ENCODE measurements around the gene ADGRG7. TPM values are rescaled to one million over a fixed set of nuclear protein-coding genes. Genes with fewer than 3 reads are reported as not detected.

Gene ADGRG7
- polyA plus RNA-seq, 1 donor, result not detected

GRCh38 chr3:100702082-100702979 lies 92.9 kb downstream of the ADGRG7 start:
- no peak for DNase-seq

DNA sequence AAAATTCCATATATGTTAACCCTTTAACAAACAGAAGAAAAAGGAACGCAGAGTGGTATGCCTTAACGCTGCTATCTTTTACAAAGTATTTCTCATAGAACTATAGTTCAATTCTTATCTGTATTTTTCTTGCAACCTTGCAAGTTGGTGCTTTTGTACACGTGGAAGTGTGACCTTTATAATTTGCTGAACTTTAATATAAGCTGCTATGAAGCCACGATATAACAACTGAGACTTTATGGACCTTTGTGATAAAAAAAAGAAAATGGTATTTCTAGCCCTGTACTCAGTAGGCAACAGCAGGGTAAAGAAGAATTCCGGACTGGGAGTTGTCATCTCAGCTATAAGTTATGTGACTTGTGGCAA lies 93.6 kb downstream of the ADGRG7 start:
- DNase-seq, result no peak

DNA sequence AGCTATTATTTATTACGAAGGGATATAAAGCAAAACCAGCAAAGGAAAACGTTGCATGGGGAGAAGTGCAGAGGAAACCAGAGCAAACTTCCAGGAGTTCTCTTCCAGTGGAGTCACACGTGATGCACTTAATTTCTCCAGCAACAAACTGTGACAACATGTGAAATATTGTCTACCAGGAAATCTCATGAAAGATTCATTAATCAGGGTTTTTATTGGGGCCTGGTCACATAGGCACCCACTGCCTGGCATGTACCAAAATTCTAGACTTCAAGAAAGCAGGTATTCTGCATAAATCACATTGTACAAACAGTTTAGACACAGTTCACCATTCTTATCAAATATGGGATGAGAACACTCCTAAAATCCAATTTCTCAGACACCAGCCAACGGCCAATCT lies 94.5 kb downstream of the ADGRG7 start:
- no peak for DNase-seq

- DNase-seq, result no peak
Measured at GRCh38 chr3:100706365-100706764, 97.0 kb downstream of the ADGRG7 start.

DNA sequence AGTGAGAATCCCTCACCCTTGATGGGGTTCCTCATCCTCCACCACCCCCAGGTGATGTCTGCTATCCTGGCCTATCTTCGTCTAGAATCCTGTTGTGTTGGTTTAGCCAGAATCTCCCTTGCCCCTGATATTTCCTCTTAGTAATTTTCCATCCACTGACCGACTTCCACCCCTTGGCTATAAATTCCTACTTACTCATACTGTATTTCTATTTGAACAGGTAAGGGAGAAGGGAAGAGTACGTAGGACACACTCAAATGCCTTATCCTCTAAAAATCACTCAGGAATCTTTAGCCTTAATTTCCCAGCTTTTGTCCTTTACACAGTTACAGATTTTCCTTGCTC lies 99.2 kb downstream of the ADGRG7 start:
- DNase-seq, result no peak

DNA sequence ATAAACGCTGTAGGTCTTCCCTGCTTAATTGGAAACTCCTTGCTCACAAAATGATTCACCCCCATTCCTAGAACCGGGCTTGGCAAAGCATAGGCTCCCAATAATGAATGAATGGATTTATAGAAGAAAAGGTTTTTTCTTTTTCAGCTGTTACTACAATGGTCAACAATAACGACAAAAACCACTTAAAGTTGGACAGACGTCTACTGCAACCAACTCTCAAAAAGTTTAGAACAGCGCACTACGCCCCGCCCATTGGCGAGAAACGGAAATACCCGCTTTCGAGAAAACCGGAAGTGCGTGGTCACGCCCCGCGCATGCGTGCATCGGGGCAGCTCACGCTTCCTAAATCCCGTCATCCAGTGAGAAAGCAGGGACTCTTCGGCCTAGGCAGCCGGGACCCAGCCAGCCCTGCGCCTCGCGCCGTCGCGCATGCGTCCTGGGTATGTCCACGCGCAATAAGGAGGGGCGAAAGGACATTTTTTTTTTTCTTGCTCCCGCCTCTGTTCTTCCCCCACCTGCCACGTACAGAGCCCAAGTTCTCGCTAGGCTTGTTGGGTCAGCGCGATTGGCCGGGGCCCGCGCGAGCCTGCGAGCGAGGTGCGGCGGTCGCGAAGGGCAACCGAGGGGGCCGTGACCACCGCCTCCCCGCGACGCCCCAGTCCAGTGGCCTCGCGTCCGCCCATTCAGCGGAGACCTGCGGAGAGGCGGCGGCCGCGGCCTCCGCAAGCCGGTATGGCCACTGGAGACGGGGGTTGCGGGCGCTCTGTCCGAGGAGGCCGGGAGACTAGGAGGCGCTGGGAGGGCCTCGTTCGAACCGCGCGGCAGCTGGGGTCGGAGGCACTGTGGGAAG lies 99.8 kb downstream of the ADGRG7 start, which contains the start of gene TFG:
TSS of gene TFG (plus strand) at position 506 of the 853 bp plus-strand sequence. CDS start 4,192 bp downstream, outside the sequence.
- DNase-seq, result peak; percentile 100

GRCh38 chr3:100709842-100710260 lies 100.5 kb downstream of the ADGRG7 start:
- DNase-seq, result peak; percentile 37

- peak; percentile 25 for DNase-seq
Measured at GRCh38 chr3:100710261-100710968, 101.0 kb downstream of the ADGRG7 start.

GRCh38 chr3:100715176-100715575 lies 105.8 kb downstream of the ADGRG7 start:
- DNase-seq, result no peak

DNA sequence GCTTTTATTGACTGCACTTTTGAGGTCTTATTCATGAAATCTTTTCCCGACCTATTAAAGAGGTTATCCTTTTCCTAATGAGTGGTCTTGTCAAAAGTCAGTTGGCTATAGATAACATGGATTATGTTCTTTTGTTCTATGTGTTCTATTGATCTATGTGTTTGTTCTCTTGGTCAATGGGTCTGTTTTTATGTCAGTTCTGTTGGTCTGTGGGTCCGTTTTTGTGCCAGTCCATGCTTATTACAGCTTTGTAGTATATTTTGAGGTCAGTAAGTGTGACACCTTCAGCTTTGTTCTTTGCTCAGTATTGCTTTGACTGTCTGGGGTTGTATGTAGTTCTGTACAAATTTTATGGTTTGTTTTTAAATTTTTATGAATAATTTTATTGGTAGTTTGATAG lies 107.7 kb downstream of the ADGRG7 start:
- no peak for DNase-seq

GRCh38 chr3:100717637-100718487 lies 108.5 kb downstream of the ADGRG7 start:
- DNase-seq, result no peak

DNA sequence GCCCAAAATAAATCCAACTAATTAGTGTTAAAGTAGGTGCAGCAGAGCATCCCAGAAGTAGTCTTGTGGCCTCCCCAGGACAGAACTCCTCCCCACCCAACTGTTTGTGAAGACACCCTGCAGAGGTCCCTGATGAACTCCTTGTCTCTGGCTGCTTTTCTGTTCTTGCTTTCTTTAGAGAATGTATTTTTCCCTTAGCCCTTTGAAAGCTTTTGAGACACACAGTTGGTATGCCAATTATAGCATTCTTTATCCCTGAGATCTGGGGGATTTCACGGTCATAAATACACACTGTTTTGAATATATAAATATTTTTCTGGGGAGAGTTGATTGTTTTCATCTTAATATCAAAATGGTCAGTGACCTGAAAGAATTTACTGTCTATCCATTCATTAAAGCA lies 109.7 kb downstream of the ADGRG7 start:
- no peak for DNase-seq

DNA sequence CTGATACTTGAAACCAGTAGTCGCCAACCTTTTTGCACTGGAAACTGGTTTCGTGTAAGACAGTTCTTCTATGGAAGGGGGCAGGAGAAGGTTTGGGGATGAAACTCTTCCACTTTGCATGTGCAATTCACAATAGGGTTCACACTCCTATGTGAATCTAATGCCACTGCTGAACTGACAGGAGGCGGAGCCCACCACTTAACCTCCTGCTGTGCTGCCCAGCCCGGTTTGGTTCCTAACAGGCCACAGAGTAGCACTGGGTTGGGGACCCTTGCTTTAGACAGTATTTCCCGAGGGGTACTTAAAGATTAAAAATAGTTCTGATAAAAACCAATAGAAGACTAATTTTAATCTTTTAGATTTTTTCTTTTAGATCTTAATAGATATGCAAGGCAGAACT lies 111.0 kb downstream of the ADGRG7 start:
- no peak for DNase-seq

DNA sequence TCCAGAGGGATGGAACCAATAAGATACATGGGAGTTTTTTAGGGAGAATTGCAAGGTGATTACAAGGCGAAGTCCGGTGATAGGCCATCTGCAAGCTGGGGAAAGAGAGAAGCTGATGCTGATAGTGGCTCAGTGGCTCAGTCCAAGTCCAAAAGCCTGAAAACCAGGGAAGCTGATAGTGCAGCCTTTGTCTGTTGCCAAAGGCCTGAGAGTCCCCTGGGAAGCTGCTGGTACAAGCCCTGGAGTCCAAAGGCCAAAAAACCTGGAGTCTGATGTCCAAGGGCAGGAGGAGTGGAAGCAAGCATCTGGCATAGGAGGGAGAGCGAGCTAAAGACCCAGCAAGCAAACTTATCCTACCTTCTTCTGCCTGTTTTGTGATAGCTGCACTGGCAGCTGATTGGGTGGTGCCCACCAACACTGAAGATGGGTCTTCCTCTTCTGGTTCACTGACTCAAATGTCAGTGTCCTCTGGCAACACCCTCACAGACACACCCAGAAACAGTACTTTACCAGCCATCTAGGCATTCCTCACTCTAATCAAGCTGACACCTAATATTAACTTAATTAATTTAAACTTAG lies 116.6 kb downstream of the ADGRG7 start:
- DNase-seq, result no peak

GRCh38 chr3:100726706-100727105 lies 117.3 kb downstream of the ADGRG7 start:
- DNase-seq, result no peak

DNA sequence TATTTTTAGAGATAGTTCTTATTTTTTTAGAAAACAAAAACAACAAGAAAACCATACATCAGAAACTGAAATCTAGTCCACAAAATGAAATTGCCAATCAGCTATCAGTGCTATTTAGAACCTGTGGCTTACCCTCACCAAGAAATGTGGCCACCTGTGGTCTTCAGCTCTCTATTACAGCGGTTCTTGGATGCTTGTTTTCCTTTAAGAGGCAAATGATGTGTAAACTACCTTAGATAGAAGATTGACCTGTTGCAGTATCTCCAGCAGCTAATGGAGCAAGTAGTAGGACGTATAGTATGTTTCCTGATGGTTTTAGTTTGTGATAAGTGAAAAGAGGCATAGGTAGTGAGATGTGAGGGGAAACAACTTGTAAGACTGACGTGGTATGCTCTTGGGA lies 121.1 kb downstream of the ADGRG7 start:
- DNase-seq, result no peak

GRCh38 chr3:100732435-100732834 lies 123.0 kb downstream of the ADGRG7 start:
- no peak for DNase-seq

DNA sequence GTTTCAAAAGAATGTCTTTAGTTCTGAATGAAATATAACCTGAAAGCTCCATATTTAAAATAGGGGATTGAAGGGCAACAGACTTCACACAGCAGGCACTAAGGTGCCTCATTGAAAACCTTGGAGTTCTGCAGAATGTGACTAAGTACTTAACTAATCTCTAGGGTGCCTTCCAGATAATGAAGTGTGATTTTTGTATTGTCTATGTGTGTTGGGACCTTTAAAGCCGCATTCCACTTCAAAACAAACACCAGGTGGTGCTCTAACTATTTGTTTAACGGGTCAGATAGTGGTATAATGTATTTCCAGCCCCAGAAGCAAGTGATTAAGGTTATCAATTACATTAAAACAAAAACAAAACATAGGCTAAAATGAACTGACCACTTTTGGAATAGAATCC lies 127.9 kb downstream of the ADGRG7 start:
- no peak for DNase-seq

DNA sequence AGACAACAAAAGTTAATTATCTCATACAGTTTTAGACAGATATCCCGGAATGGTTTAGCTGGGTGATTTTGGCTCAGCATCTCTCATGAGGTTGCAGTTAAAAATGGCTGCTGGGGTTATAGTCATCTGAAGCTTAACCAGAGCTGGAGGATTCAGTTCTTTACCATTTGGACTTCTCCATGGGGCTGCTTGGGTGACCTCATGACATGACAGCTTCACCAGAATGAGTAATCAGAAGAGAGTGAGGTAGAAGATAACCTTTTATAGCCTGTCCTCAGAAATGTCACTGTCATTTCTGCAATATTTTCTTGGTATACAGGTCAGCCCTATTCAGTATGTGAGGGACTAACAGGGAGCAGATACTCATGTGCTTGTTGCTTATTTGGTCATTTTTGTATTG lies 130.8 kb downstream of the ADGRG7 start:
- DNase-seq, result no peak

GRCh38 chr3:100743535-100743934 lies 134.1 kb downstream of the ADGRG7 start:
- no peak for DNase-seq

GRCh38 chr3:100744671-100745070 lies 135.3 kb downstream of the ADGRG7 start:
- no peak for DNase-seq

Measured in hindlimb muscle (tissue), 1 donor.